ENCODE measurements around the gene HEG1. TPM values are rescaled to one million over a fixed set of nuclear protein-coding genes. Genes with fewer than 3 reads are reported as not detected.

HEG1 gene
- total RNA-seq, 1 donor from 2014 or later: 153 TPM

GRCh38 chr3:125039131-125040100 is 16.4 kb downstream of the HEG1 start:
- no peak for TF ChIP-seq CTCF (IDR thresholded peaks at IDR 0.05)
- intact Hi-C loops (cut with DNase I): no loop called here
- DNase-seq (ENCODE audit: low spot score in 2 of 2): peak in 1 of 2 donors; percentile 55
- no peaks in the 10 kb centered on the region for H3K36me3 ChIP-seq
- H3K9me3 ChIP-seq: peaks cover 0 to 11% of the 10 kb centered on the region in 2 donors
- peaks cover 16 to 52% of the 10 kb centered on the region in 2 donors for H3K4me1 ChIP-seq
- H3K27ac ChIP-seq: peak overlapping the region; percentile 74 to 79
- peak overlapping the region in 1 of 2 donors; percentile 28 for H3K4me3 ChIP-seq
- no peaks in the 10 kb centered on the region for H3K27me3 ChIP-seq

- peak in 1 of 2 donors; percentile 21 for DNase-seq (ENCODE audit: low spot score in 2 of 2)
- intact Hi-C loops (cut with DNase I): no loop called here
- Histone ChIP-seq H3K4me3 (no peak overlapping the region), H3K36me3 (no peaks in the 10 kb centered on the region), H3K9me3 (peaks cover 0 to 13% of the 10 kb centered on the region in 2 donors), H3K4me1 (peaks cover 5 to 39% of the 10 kb centered on the region in 2 donors), H3K27me3 (no peaks in the 10 kb centered on the region), H3K27ac (peak overlapping the region in 1 of 2 donors; percentile 27)
- TF ChIP-seq CTCF (IDR thresholded peaks at IDR 0.05): no peak
Observed at GRCh38 chr3:125037498-125038150, 18.2 kb downstream of the HEG1 start.

GRCh38 chr3:125035217-125035616 is 20.6 kb downstream of the HEG1 start:
- intact Hi-C loops (cut with DNase I): no loop called here

GRCh38 chr3:125033616-125034015 is 22.2 kb downstream of the HEG1 start:
- intact Hi-C loops (cut with DNase I): no loop called here
- Histone ChIP-seq H3K27ac (no peak overlapping the region), H3K4me3 (no peak overlapping the region), H3K4me1 (peaks cover 0 to 15% of the 10 kb centered on the region in 2 donors), H3K36me3 (peaks cover 4 to 7% of the 10 kb centered on the region in 2 donors), H3K9me3 (peaks cover 0 to 13% of the 10 kb centered on the region in 2 donors), H3K27me3 (no peaks in the 10 kb centered on the region)
- DNase-seq (ENCODE audit: low spot score in 2 of 2): peak in 1 of 2 donors; percentile 53
- no peak for TF ChIP-seq CTCF (IDR thresholded peaks at IDR 0.05)

More at GRCh38 chr3:125035217-125035616, 20.6 kb downstream of the HEG1 start:
- Histone ChIP-seq H3K4me1 (peaks cover 5 to 30% of the 10 kb centered on the region in 2 donors), H3K4me3 (no peak overlapping the region), H3K36me3 (no peaks in the 10 kb centered on the region), H3K9me3 (peaks cover 0 to 13% of the 10 kb centered on the region in 2 donors), H3K27me3 (no peaks in the 10 kb centered on the region), H3K27ac (no peak overlapping the region)
- DNase-seq (ENCODE audit: low spot score in 2 of 2): no peak
- TF ChIP-seq CTCF (IDR thresholded peaks at IDR 0.05): no peak

GRCh38 chr3:125033135-125033534 is 22.7 kb downstream of the HEG1 start:
- intact Hi-C loops (cut with DNase I): no loop called here

More at GRCh38 chr3:125033135-125033534, 22.7 kb downstream of the HEG1 start:
- H3K27ac ChIP-seq: no peak overlapping the region
- no peak for TF ChIP-seq CTCF (IDR thresholded peaks at IDR 0.05)
- no peak overlapping the region for H3K4me3 ChIP-seq
- peaks cover 0 to 10% of the 10 kb centered on the region in 2 donors for H3K4me1 ChIP-seq
- H3K9me3 ChIP-seq: peaks cover 0 to 13% of the 10 kb centered on the region in 2 donors
- DNase-seq (ENCODE audit: low spot score in 2 of 2): peak in 1 of 2 donors; percentile 8
- no peaks in the 10 kb centered on the region for H3K27me3 ChIP-seq
- H3K36me3 ChIP-seq: peaks cover 5 to 11% of the 10 kb centered on the region in 2 donors

All from ascending aorta (tissue), 2 donors.